OCI-LY7 (cell line): ENCODE data around the gene C2.

Experiments used
- CTCF ChIP-seq: fragments of 200-600 bp; sonication (generic); conservative IDR thresholded peaks from 2 replicates; pipeline ENCODE4 v1.5.1; 2014; ENCODE audit warnings: mild to moderate bottlenecking, antibody characterized with exemption, low read length, moderate library complexity, mixed read lengths
- EZH2phosphoT487 ChIP-seq: fragments of 200-600 bp; sonication (generic); IDR thresholded peaks from 2 replicates; pipeline ENCODE4 v1.6.1; 2018; ENCODE audit warnings: low read depth, borderline replicate concordance, mild to moderate bottlenecking, mixed run types, antibody characterized with exemption, low read length, moderate library complexity, mixed read lengths

DNA sequence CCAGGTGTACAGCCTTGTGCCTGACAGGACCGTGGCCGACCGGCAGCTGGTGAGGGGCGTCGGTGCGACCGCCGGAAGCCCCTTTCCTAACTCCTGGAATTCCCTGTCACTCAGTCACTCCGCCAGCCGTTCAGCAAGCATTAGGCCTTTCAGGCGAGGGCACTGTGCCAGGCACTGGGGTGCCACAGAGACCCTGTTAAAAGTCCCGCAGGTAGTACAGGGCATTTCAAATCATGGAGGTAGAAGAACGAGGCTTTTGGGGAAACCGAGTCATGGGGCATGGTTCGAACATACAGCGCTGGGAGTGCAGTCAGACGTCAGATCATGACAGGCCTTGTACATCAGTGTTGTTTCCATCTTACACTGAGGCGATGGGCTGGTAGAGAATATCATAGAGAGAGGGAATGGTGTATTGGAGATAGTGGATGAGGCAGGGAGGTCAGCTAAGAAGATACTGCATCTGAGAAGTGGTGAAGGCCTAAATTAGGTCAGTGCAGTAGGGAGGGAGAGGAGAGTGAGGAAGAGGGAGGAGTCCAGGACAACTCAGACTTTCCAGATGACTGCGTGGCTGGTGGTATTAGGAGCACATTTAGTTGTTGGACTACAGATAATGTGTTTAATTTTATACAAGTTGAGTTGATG is 45.3 kb downstream of the C2 start:
- TF ChIP-seq EZH2phosphoT487 (no peak), CTCF (no peak)
